Hepatocyte (in vitro differentiated cells): Measurements from ENCODE around the gene TNS3.

Source experiments
- CTCF ChIP-seq: fragments of 200-600 bp; sonication (generic); IDR thresholded peaks from 2 replicates; pipeline ENCODE4 v1.5.1; 2016; ENCODE audit warnings: antibody characterized with exemption, mild to moderate bottlenecking; ENCODE audit not compliant: poor library complexity
- EZH2 ChIP-seq: fragments of 200-600 bp; sonication (generic); IDR thresholded peaks from 2 replicates; pipeline ENCODE4 v1.6.1; 2016; ENCODE audit warnings: antibody characterized with exemption, mild to moderate bottlenecking, borderline replicate concordance

- no peak for TF ChIP-seq EZH2
- no peak for TF ChIP-seq CTCF
Measured at GRCh38 chr7:47231032-47231431, 350.9 kb downstream of the TNS3 start.
